Neuronal stem cell (in vitro differentiated cells): Measurements from ENCODE around the gene TNPO2.

ENCODE experiments used
- DNase-seq: peaks from one replicate; pipeline ENCODE4 v3.0.0-alpha.2; 2013; ENCODE audit warnings: low spot score
- H2AFZ ChIP-seq: one replicate; pipeline ENCODE4 v1.6.1; 2013; ENCODE audit warnings: mild to moderate bottlenecking, low read length, inconsistent platforms
- H2AK5ac ChIP-seq: 2 replicates; pipeline ENCODE4 v1.6.1; 2013; ENCODE audit warnings: low read depth, mild to moderate bottlenecking, inconsistent platforms, low read length, moderate library complexity, mixed read lengths
- H2BK120ac ChIP-seq: 2 replicates; pipeline ENCODE4 v1.6.1; 2013; ENCODE audit warnings: low read depth, mild to moderate bottlenecking, inconsistent platforms, low read length, moderate library complexity, mixed read lengths
- H2BK12ac ChIP-seq: one replicate; pipeline ENCODE4 v1.6.1; 2013; ENCODE audit warnings: low read length, inconsistent platforms
- H2BK15ac ChIP-seq: 2 replicates; pipeline ENCODE4 v1.6.1; 2013; ENCODE audit warnings: mild to moderate bottlenecking, low read length, inconsistent platforms, mixed read lengths
- H2BK5ac ChIP-seq: one replicate; pipeline ENCODE4 v1.6.1; 2013; ENCODE audit warnings: inconsistent platforms, mild to moderate bottlenecking, low read length, moderate library complexity
- H3K14ac ChIP-seq: one replicate; pipeline ENCODE4 v1.6.1; 2013; ENCODE audit warnings: low read length, inconsistent platforms
- H3K18ac ChIP-seq: 2 replicates; pipeline ENCODE4 v1.6.1; 2013; ENCODE audit warnings: low read length, inconsistent platforms
- H3K23ac ChIP-seq: 2 replicates; pipeline ENCODE4 v1.6.1; 2013; ENCODE audit warnings: low read depth, mild to moderate bottlenecking, mixed read lengths, low read length, inconsistent platforms; ENCODE audit not compliant: poor library complexity
- H3K27ac ChIP-seq: replicated peaks from 3 replicates; pipeline ENCODE4 v1.5.1; 2013; ENCODE audit warnings: low read length, inconsistent platforms
- H3K27me3 ChIP-seq, 3 experiments: 2 replicates each; pipeline ENCODE4 v1.6.1; 2013; ENCODE audit warnings: low read length in 3 of 3, mild to moderate bottlenecking in 2 of 3, inconsistent platforms in 1 of 3, low read depth in 1 of 3, mixed read lengths in 1 of 3, moderate library complexity in 1 of 3; ENCODE audit not compliant: control insufficient read depth in 3 of 3, insufficient read depth in 3 of 3
- H3K36me3 ChIP-seq, 2 donors: replicated peaks in 1 of 2; 2 replicates each; pipeline ENCODE4 v1.6.1; 2013; ENCODE audit warnings: low read length in 2 of 2; ENCODE audit not compliant: control insufficient read depth in 2 of 2, insufficient read depth in 2 of 2
- H3K4ac ChIP-seq: 2 replicates; pipeline ENCODE4 v1.6.1; 2013; ENCODE audit warnings: inconsistent platforms, mild to moderate bottlenecking, low read length, moderate library complexity
- H3K4me1 ChIP-seq, 2 donors: 1 replicate in 1 of 2; 2 replicates in 1 of 2; pipeline ENCODE4 v1.6.1; 2013; ENCODE audit warnings: low read length in 2 of 2, low read depth in 1 of 2; ENCODE audit not compliant: control insufficient read depth in 2 of 2, insufficient read depth in 1 of 2
- H3K4me2 ChIP-seq: one replicate; pipeline ENCODE4 v1.6.1; 2013; ENCODE audit warnings: mild to moderate bottlenecking, low read length, inconsistent platforms; ENCODE audit not compliant: insufficient read depth, poor library complexity, severe bottlenecking
- H3K4me3 ChIP-seq, 2 donors: 2 replicates each; pipeline ENCODE4 v1.5.1; 2013; ENCODE audit warnings: low read length in 2 of 2, mild to moderate bottlenecking in 2 of 2, inconsistent platforms in 1 of 2, moderate library complexity in 1 of 2
- H3K79me1 ChIP-seq: one replicate; pipeline ENCODE4 v1.6.1; 2013; ENCODE audit warnings: low read depth, mild to moderate bottlenecking, inconsistent platforms, low read length, moderate library complexity
- H3K9ac ChIP-seq: one replicate; pipeline ENCODE4 v1.6.1; 2013; ENCODE audit warnings: mild to moderate bottlenecking, low read depth, low read length, inconsistent platforms; ENCODE audit not compliant: poor library complexity
- H3K9me3 ChIP-seq, 2 donors: replicated peaks in 1 of 2; 2 replicates each; pipeline versions ENCODE3 to v1.6.1; 2013; ENCODE audit warnings: low read length in 2 of 2, mild to moderate bottlenecking in 2 of 2, inconsistent platforms in 1 of 2, low read depth in 1 of 2, mixed read lengths in 1 of 2, moderate library complexity in 1 of 2; ENCODE audit not compliant: control insufficient read depth in 2 of 2, insufficient read depth in 1 of 2
- H4K8ac ChIP-seq: one replicate; pipeline ENCODE4 v1.6.1; 2013; ENCODE audit warnings: low read depth, mild to moderate bottlenecking, inconsistent platforms, low read length, moderate library complexity
- H4K91ac ChIP-seq: one replicate; pipeline ENCODE4 v1.6.1; 2013; ENCODE audit warnings: low read length, low read depth, mild to moderate bottlenecking, inconsistent platforms; ENCODE audit not compliant: poor library complexity
- WGBS, 2 donors: extraction: QIAGEN DNeasy Blood & Tissue Kit; methylation state at CpG; one replicate each; pipeline ENCODE4 v1.1.7; 2013; ENCODE audit warnings: missing lambda C conversion rate in 2 of 2, mixed read lengths in 1 of 2; ENCODE audit not compliant: insufficient read length in 2 of 2, insufficient replicate concordance in 1 of 2; ENCODE audit errors: extremely low coverage in 2 of 2; 5-methylcytosine and 5-hydroxymethylcytosine counted together

Gene TNPO2

DNA sequence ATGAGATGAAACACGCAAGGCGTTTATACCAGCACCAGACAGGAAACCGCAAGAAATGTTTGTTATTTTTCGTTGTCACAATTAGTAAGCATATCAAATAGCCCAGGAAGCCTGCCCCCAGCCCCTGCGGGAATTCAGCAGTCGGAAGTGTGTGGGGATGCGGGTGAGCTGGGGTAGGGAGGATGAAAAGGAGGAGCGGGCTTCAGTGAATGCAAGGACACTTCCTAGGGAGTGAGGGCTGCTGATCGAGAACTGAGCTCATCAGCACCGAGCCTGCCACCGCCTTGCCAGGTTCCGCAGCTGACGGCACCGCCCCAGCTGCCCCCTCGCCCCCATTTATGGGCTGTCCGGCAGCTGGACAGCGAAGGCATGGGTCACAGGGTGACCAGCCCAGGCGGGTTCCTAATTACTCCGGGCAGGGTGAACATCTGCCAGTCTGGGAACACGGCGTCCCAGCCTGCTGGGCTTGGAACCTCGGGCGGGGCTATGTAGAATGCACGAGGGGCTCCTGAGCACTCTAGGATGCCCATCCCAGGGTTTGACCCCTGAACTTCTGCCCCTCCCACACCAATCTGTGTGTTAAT, 26.3 kb upstream of the TNPO2 start:
- Histone ChIP-seq H2BK5ac (no peak overlapping the region), H3K4me2 (no peak overlapping the region), H3K27ac (no peak overlapping the region), H4K8ac (no peak overlapping the region), H3K9me3 (peaks cover 4% of the 10 kb centered on the region in 2 donors), H3K9ac (no peak overlapping the region), H3K14ac (no peak overlapping the region), H2AFZ (no peak overlapping the region), H3K36me3 (peaks cover 24 to 29% of the 10 kb centered on the region in 2 donors), H3K4me3 (no peak overlapping the region), H2AK5ac (no peak overlapping the region), H3K18ac (no peak overlapping the region), H2BK120ac (no peak overlapping the region), H3K27me3 (peaks cover 0 to 36% (median 29%) of the 10 kb centered on the region in 3 experiments), H2BK15ac (no peak overlapping the region), H3K79me1 (peaks cover 7% of the 10 kb centered on the region), H3K4me1 (no peaks in the 10 kb centered on the region), H3K23ac (peak overlapping the region; percentile 14), H3K4ac (no peak overlapping the region), H2BK12ac (no peak overlapping the region), H4K91ac (no peak overlapping the region)
- no CpG with 5 or more reads among the region's 24 CpGs for WGBS, 2 donors
- no peak for DNase-seq

DNA sequence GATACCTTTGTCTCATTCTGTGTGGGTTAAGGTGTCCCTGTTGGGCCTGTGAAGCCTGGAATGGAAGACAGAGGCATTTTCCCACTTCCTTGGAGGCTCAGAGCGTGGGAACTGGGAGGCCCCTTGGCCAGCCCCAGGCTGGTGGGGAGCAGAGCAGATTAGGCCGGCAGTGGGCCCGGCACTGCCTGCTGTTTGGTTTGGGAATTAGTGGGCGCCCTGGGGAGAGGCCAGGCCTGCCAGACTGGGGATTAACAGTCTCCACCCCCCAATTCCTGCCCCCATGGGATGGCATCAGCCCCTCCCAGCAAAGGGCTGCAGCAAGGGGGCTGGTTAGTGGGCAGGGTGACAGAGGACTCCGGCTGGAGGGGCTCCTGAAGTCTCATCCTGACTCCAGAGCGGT, 24.8 kb upstream of the TNPO2 start:
- H2BK5ac ChIP-seq, result no peak overlapping the region
- H3K4me3 ChIP-seq, result no peak overlapping the region
- no peak overlapping the region for H2AFZ ChIP-seq
- no peak overlapping the region for H3K18ac ChIP-seq
- peaks cover 30 to 36% of the 10 kb centered on the region in 2 donors for H3K36me3 ChIP-seq
- no peak overlapping the region for H2BK12ac ChIP-seq
- peaks cover 4% of the 10 kb centered on the region in 2 donors for H3K9me3 ChIP-seq
- H3K4ac ChIP-seq, result no peak overlapping the region
- H3K27ac ChIP-seq, result no peak overlapping the region
- no peak overlapping the region for H2BK15ac ChIP-seq
- no peak overlapping the region for H3K9ac ChIP-seq
- H3K4me1 ChIP-seq, result no peaks in the 10 kb centered on the region
- no peak overlapping the region for H3K14ac ChIP-seq
- H3K4me2 ChIP-seq, result no peak overlapping the region
- H4K8ac ChIP-seq, result no peak overlapping the region
- H3K23ac ChIP-seq, result no peak overlapping the region
- no peak overlapping the region for H4K91ac ChIP-seq
- peaks cover 0 to 33% (median 29%) of the 10 kb centered on the region in 3 experiments for H3K27me3 ChIP-seq
- H2BK120ac ChIP-seq, result no peak overlapping the region
- H3K79me1 ChIP-seq, result peaks cover 7% of the 10 kb centered on the region
- H2AK5ac ChIP-seq, result no peak overlapping the region
- DNase-seq, result no peak
- WGBS, 2 donors, result no CpG with 5 or more reads among the region's 6 CpGs

DNA sequence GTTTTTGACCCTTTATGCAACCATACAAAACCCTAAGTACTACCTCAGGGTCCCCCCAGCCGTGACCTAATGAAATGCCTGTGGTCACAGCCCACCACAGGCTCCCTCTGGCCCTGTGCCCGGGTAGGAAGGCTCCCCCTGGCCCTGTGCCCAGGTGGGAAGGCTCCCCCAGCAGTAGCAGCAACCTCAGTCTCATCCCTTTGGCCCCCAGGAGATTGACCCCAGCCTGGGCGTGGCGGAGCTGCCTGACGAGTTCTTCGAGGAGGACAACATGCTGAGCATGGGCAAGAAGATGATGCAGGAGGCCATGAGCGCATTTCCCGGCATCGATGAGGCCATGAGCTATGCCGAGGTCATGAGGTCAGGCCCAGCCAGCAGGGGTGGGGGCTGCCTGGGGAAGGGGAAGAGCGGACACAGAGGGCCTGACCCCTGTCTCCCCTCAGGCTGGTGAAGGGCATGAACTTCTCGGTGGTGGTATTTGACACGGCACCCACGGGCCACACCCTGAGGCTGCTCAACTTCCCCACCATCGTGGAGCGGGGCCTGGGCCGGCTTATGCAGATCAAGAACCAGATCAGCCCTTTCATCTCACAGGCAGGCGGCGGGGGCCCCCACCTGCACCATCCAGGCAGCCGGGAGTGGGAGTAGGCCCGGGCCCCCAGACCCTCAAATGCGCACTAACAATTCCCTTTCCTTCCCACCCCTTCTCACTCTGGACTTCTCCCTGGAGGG, 21.6 kb upstream of the TNPO2 start:
- Histone ChIP-seq H3K79me1 (peaks cover 7% of the 10 kb centered on the region), H3K4me1 (no peaks in the 10 kb centered on the region), H4K91ac (no peak overlapping the region), H3K18ac (no peak overlapping the region), H2AFZ (no peak overlapping the region), H2AK5ac (no peak overlapping the region), H4K8ac (no peak overlapping the region), H3K4me3 (no peak overlapping the region), H2BK12ac (no peak overlapping the region), H3K4me2 (no peak overlapping the region), H3K14ac (no peak overlapping the region), H2BK15ac (no peak overlapping the region), H3K9me3 (peaks cover 4% of the 10 kb centered on the region in 2 donors), H3K9ac (no peak overlapping the region), H3K36me3 (peaks cover 35 to 48% of the 10 kb centered on the region in 2 donors), H2BK120ac (no peak overlapping the region), H3K27ac (no peak overlapping the region), H2BK5ac (peak overlapping the region; percentile 75), H3K23ac (peak overlapping the region; percentile 73), H3K4ac (no peak overlapping the region), H3K27me3 (peaks cover 0 to 7% (median 1%) of the 10 kb centered on the region in 3 experiments)
- no peak for DNase-seq
- WGBS, 2 donors, result no CpG with 5 or more reads among the region's 22 CpGs

DNA sequence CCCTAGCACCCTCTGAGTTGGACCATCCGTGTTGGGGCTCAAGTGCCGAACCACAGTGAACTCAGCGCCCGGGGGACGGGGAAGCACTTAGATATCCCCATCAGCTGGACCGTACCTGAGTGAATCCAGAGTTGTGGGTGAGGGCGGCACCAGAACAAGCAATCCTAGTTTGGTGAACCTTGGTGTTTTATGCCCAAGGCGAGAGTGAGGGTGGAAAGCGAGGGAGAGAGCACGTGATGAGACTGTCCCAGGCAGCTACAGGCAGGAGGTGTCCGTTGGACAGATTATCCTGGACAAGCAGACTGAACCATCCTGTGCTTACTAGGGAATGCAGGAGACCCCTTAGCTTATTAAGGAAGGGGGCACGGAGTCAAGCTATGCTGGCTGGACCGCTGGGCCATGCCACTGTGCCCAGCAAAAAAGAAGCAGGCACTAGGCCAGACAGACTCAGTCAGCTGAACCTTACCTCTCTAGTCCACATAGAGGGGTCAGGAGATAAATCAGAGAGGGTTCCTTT, 14.2 kb upstream of the TNPO2 start:
- Histone ChIP-seq H3K4me1 (peaks cover 9 to 10% of the 10 kb centered on the region in 2 donors), H3K79me1 (peaks cover 10% of the 10 kb centered on the region), H3K27ac (no peak overlapping the region), H3K23ac (no peak overlapping the region), H2BK12ac (no peak overlapping the region), H4K91ac (no peak overlapping the region), H3K9ac (peak overlapping the region; percentile 97), H3K9me3 (no peaks in the 10 kb centered on the region), H2AK5ac (peak overlapping the region; percentile 82), H2BK15ac (no peak overlapping the region), H3K18ac (peak overlapping the region; percentile 29), H3K14ac (no peak overlapping the region), H2BK5ac (peak overlapping the region; percentile 67), H2BK120ac (no peak overlapping the region), H3K27me3 (no peaks in the 10 kb centered on the region), H3K4me3 (peak overlapping the region; percentile 92 to 97), H4K8ac (no peak overlapping the region), H3K4ac (no peak overlapping the region), H3K4me2 (peak overlapping the region; percentile 85), H2AFZ (peak overlapping the region; percentile 89), H3K36me3 (peaks cover 11 to 28% of the 10 kb centered on the region in 2 donors)
- no peak for DNase-seq
- WGBS, 2 donors, result no CpG with 5 or more reads among the region's 13 CpGs
